ENCODE data around the gene ESYT2.

GRCh38 chr7:158824028-158824427, 5.3 kb downstream of the ESYT2 start:
- TF ChIP-seq CTCF (IDR thresholded peaks at IDR 0.05): no peak
- no peak for TF ChIP-seq POLR2A (IDR thresholded peaks at IDR 0.05)
- no peak for TF ChIP-seq EP300 (IDR thresholded peaks at IDR 0.05)
